Activated CD4-positive, alpha-beta T cell treated with anti-CD3 and anti-CD28 coated beads for 36 hours (primary cell): ENCODE measurements around the gene SNRPN. TPM values are rescaled to one million over a fixed set of nuclear protein-coding genes. Genes with fewer than 3 reads are reported as not detected.
"Not testable (repeated sequence)": the region's sequence is repeated elsewhere in the genome, so short reads cannot be mapped to it uniquely, and the experiment has no call there.

Source experiments
- ATAC-seq: fragments of 200-7000 bp; cut with Tn5 transposase; one replicate; pipeline ENCODE4 v1.10.0; 2021; ENCODE audit warnings: mild to moderate bottlenecking, moderate library complexity
- CTCF ChIA-PET: fragments of 350-600 bp; sonication (Branson Sonifier 250); formaldehyde crosslinking; loops from one replicate; lab custom pipeline; 2021; ENCODE audit warnings: antibody characterized with exemption; lab: Charles Lee
- POLR2A ChIA-PET: fragments of 350-600 bp; sonication (Branson Sonifier 250); formaldehyde crosslinking; loops from one replicate; lab custom pipeline; 2021; ENCODE audit warnings: antibody characterized with exemption, inconsistent platforms; lab: Charles Lee
- DNase-seq: peaks from one replicate; pipeline ENCODE4 v3.0.0-alpha.2; 2020
- H3K27ac Mint-ChIP-seq: one replicate; pipeline ENCODE4 v1.8.0; 2021; ENCODE audit warnings: mixed read lengths
- H3K27me3 Mint-ChIP-seq: one replicate; pipeline ENCODE4 v1.8.0; 2021; ENCODE audit warnings: mixed read lengths
- H3K36me3 Mint-ChIP-seq: one replicate; pipeline ENCODE4 v1.8.0; 2021; ENCODE audit warnings: low read depth, mixed read lengths
- H3K4me1 Mint-ChIP-seq: one replicate; pipeline ENCODE4 v1.8.0; 2021; ENCODE audit warnings: mixed read lengths
- H3K4me3 Mint-ChIP-seq: one replicate; pipeline ENCODE4 v1.8.0; 2021; ENCODE audit warnings: mild to moderate bottlenecking, moderate library complexity, mixed read lengths
- H3K9me3 Mint-ChIP-seq: one replicate; pipeline ENCODE4 v1.8.0; 2021; ENCODE audit warnings: low read depth, mixed read lengths
- intact Hi-C, 2 experiments: fragments of 100-400 bp; cut with DNase I in 1 of 2; cut with micrococcal nuclease in 1 of 2; formaldehyde crosslinking; loops; one replicate each; pipeline versions ENCODE4 v1.14.2 to v1.15.1; 2022 to 2024; cut with DNase I, micrococcal nuclease
- total RNA-seq, 2 experiments: library from RNA; stranded (reverse); gene quantifications; one replicate each; pipeline ENCODE4 v1.2.3, GENCODE V29; 2021

SNRPN gene
- total RNA-seq, 2 experiments from 2014 or later, result 62.2 to 70.3 TPM

DNA sequence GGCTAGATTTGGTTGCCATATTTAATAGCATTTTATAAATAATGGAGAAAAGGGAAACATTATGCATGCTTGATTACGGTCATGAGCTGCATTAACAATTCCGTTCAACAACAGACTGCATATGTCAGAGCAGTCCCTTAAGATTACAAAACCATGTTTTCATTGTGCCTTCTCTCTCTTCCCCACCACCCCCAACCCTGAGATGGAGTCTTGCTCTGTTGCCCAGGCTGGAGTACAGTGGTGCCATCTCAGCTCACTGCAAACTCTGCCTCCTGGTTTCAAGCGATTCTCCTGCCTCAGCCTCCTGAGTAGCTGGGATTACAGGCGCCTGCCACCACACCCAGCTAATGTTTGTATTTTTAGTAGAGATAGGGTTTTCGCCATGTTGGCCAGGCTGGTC lies 17.9 kb downstream of the SNRPN start:
- CTCF ChIA-PET, DNase-seq, H3K27me3 Mint-ChIP-seq, H3K4me3 Mint-ChIP-seq, H3K27ac Mint-ChIP-seq, ATAC-seq, H3K4me1 Mint-ChIP-seq, intact Hi-C loops, POLR2A ChIA-PET: not testable (repeated sequence)
- H3K36me3 Mint-ChIP-seq, result peaks cover 86% of the 10 kb centered on the region
- H3K9me3 Mint-ChIP-seq, result peaks cover 37% of the 10 kb centered on the region

- ATAC-seq (no peak), DNase-seq (no peak)
- ChIA-PET POLR2A (no interaction called here), CTCF (no interaction called here)
- peaks cover 45% of the 10 kb centered on the region for H3K9me3 Mint-ChIP-seq
- H3K4me3 Mint-ChIP-seq, result no peak overlapping the region
- intact Hi-C loops, result no loop called here
- peaks cover 89% of the 10 kb centered on the region for H3K36me3 Mint-ChIP-seq
- no peaks in the 10 kb centered on the region for H3K4me1 Mint-ChIP-seq
- H3K27ac Mint-ChIP-seq, result no peak overlapping the region
- H3K27me3 Mint-ChIP-seq, result no peaks in the 10 kb centered on the region
Observed at GRCh38 chr15:24976932-24977331, 22.1 kb downstream of the SNRPN start.

DNA sequence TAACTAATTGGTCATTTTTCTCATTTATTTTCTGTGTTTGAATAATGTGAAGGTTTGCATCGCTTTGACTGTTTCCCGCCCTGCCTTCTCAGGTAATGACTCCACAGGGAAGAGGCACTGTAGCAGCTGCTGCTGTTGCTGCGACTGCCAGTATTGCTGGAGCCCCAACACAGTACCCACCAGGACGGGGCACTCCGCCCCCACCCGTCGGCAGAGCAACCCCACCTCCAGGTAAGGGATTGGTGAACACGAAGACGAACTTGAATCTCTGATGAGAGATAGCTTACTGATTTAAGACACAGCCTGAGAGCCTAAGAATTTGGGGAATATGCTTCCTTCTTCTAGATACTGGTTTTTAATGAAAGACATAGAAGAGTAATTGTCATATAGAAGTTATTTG lies 22.9 kb downstream of the SNRPN start:
- Mint-ChIP-seq H3K4me3 (no peak overlapping the region), H3K4me1 (no peaks in the 10 kb centered on the region), H3K9me3 (peaks cover 50% of the 10 kb centered on the region), H3K27me3 (no peaks in the 10 kb centered on the region), H3K36me3 (peaks cover 93% of the 10 kb centered on the region), H3K27ac (no peak overlapping the region)
- DNase-seq, result no peak
- intact Hi-C loops, result no loop called here
- no peak for ATAC-seq
- ChIA-PET POLR2A (no interaction called here), CTCF (no interaction called here)

- Mint-ChIP-seq H3K36me3 (peaks cover 94% of the 10 kb centered on the region), H3K4me1 (no peaks in the 10 kb centered on the region), H3K4me3 (no peak overlapping the region), H3K27me3 (no peaks in the 10 kb centered on the region), H3K27ac (no peak overlapping the region), H3K9me3 (peaks cover 52% of the 10 kb centered on the region)
- DNase-seq, result no peak
- ATAC-seq, result no peak
- CTCF ChIA-PET, result no interaction called here
- POLR2A ChIA-PET, result no interaction called here
- intact Hi-C loops, result no loop called here
Observed at GRCh38 chr15:24985224-24985623, 30.4 kb downstream of the SNRPN start.

- Mint-ChIP-seq H3K36me3 (peaks cover 93% of the 10 kb centered on the region), H3K9me3 (peaks cover 55% of the 10 kb centered on the region), H3K4me1 (no peaks in the 10 kb centered on the region), H3K27me3 (no peaks in the 10 kb centered on the region), H3K4me3 (no peak overlapping the region), H3K27ac (no peak overlapping the region)
- intact Hi-C loops, result no loop called here
- no peak for ATAC-seq
- POLR2A ChIA-PET, result no interaction called here
- CTCF ChIA-PET, result no interaction called here
- no peak for DNase-seq
Observed at GRCh38 chr15:24986653-24987052, 31.9 kb downstream of the SNRPN start.

DNA sequence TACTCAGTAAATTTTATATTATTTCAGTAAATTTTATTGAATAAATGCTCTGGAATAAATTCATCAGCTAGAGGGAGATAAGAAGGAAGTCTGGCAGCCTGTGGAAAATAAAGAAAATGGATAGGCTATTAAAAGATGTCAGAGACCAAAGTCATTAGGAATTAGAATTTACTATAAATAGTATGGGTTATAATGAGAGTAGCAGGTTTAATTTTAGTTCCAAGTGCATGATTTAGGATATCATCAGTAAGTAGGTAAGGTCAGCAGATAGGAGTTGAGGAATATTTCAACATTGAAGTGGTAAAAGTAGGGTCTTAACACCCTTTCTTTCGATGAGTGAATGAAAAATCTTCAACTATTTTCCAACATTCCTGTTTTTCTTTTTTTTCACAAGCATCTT lies 64.6 kb downstream of the SNRPN start:
- Mint-ChIP-seq H3K4me3 (no peak overlapping the region), H3K27ac (no peak overlapping the region), H3K4me1 (no peaks in the 10 kb centered on the region), H3K36me3 (peaks cover 53% of the 10 kb centered on the region), H3K27me3 (no peaks in the 10 kb centered on the region), H3K9me3 (peaks cover 59% of the 10 kb centered on the region)
- ChIA-PET POLR2A (no interaction called here), CTCF (no interaction called here)
- no peak for ATAC-seq
- no peak for DNase-seq
- intact Hi-C loops, result no loop called here

- Mint-ChIP-seq H3K4me3 (no peak overlapping the region), H3K36me3 (peaks cover 70% of the 10 kb centered on the region), H3K27ac (no peak overlapping the region), H3K4me1 (no peaks in the 10 kb centered on the region), H3K9me3 (peaks cover 62% of the 10 kb centered on the region), H3K27me3 (no peaks in the 10 kb centered on the region)
- POLR2A ChIA-PET, result no interaction called here
- CTCF ChIA-PET, result interaction anchor here (0.6 kb wide), 1 partner anchor 143 kb away, joined by 3 read pairs; no protein-coding TSS in a partner anchor
- intact Hi-C loops, result no loop called here
- ATAC-seq (no peak), DNase-seq (no peak)
Observed at GRCh38 chr15:25022233-25022632, 67.4 kb downstream of the SNRPN start.

Other genes starting within 250 kb of the SNRPN start
- 10 to 100 TPM in 1 of 2 experiments, 1 to 10 TPM in 1; 2.5 to 20.4 TPM for gene SNURF, start within 50 bp of the SNRPN start, total RNA-seq